ENCODE data around the gene FRMD4A.

DNA sequence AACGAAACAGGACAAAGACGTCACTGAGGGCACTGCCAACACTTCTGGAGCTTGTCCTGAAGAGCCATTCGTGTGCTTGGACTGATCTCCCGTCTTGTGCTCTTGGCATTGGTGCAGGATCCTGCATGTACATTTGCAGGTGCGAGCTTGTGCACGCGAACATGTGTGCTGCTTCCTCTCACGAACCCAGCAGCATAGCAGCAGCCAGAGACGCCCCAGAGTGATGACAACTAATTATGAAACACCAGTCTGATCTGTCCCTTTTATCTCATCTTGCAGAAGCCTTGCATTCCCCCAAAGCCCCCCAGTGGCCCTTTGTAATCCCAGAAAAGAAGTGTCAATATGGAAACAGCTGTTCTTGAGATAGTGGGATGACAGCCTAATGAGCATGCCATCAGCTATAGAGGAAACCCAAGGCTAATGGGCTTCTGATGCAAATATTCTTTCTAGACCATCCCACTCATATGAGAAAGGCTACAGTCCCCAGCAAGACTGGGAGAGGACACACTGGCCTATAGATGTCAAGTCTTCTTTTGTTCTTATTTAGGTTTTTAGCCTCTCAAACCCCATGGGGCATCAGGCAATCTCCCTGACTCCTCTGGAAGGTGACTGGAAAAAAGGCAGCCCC is 310.6 kb downstream of the FRMD4A start:
- no peak for TF ChIP-seq SIN3A (IDR thresholded peaks at IDR 0.05; ENCODE audit: borderline replicate concordance, low read depth, low read length)
- no peak for TF ChIP-seq EZH2phosphoT487 (IDR thresholded peaks at IDR 0.05; ENCODE audit: borderline replicate concordance, low read depth)
- TF ChIP-seq JUND (IDR thresholded peaks at IDR 0.05) = no peak
- TF ChIP-seq POLR2AphosphoS5 (IDR thresholded peaks at IDR 0.05; ENCODE audit: low read depth, low read length) = no peak
- no peak for TF ChIP-seq SMC3 (IDR thresholded peaks at IDR 0.05; ENCODE audit: low read depth, low read length)
- TF ChIP-seq, protein P1, sequence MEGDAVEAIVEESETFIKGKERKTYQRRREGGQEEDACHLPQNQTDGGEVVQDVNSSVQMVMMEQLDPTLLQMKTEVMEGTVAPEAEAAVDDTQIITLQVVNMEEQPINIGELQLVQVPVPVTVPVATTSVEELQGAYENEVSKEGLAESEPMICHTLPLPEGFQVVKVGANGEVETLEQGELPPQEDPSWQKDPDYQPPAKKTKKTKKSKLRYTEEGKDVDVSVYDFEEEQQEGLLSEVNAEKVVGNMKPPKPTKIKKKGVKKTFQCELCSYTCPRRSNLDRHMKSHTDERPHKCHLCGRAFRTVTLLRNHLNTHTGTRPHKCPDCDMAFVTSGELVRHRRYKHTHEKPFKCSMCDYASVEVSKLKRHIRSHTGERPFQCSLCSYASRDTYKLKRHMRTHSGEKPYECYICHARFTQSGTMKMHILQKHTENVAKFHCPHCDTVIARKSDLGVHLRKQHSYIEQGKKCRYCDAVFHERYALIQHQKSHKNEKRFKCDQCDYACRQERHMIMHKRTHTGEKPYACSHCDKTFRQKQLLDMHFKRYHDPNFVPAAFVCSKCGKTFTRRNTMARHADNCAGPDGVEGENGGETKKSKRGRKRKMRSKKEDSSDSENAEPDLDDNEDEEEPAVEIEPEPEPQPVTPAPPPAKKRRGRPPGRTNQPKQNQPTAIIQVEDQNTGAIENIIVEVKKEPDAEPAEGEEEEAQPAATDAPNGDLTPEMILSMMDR (IDR thresholded peaks at IDR 0.05) = no peak
- TF ChIP-seq RAD21 (IDR thresholded peaks at IDR 0.05; ENCODE audit: low read length) = no peak
